HUES48 (cell line): ENCODE results near the gene PPP1R1C.

Experiments
- H3K27ac ChIP-seq: one replicate; pipeline ENCODE4 v1.7.0; 2013; ENCODE audit warnings: low read depth, low read length, inconsistent platforms
- H3K27me3 ChIP-seq: 2 replicates; pipeline ENCODE4 v1.6.1; 2013; ENCODE audit warnings: mild to moderate bottlenecking, low read length; ENCODE audit not compliant: control insufficient read depth, insufficient read depth
- H3K36me3 ChIP-seq: 2 replicates; pipeline ENCODE4 v1.6.1; 2013; ENCODE audit warnings: low read length; ENCODE audit not compliant: control insufficient read depth, insufficient read depth
- H3K4me1 ChIP-seq: 2 replicates; pipeline ENCODE4 v1.6.1; 2013; ENCODE audit warnings: mild to moderate bottlenecking, low read length; ENCODE audit not compliant: control insufficient read depth, insufficient read depth
- H3K4me3 ChIP-seq: 2 replicates; pipeline ENCODE4 v1.5.1; 2013; ENCODE audit warnings: mild to moderate bottlenecking, low read depth, low read length
- H3K9ac ChIP-seq: 2 replicates; pipeline ENCODE4 v1.6.1; 2013; ENCODE audit warnings: mild to moderate bottlenecking, low read depth, low read length, moderate library complexity
- H3K9me3 ChIP-seq: 2 replicates; pipeline ENCODE4 v1.6.1; 2013; ENCODE audit warnings: low read length; ENCODE audit not compliant: control insufficient read depth, insufficient read depth

Gene PPP1R1C

GRCh38 chr2:182165202-182165601 lies 179.5 kb downstream of the PPP1R1C start:
- Histone ChIP-seq H3K9ac (no peak overlapping the region), H3K36me3 (no peaks in the 10 kb centered on the region), H3K4me3 (no peak overlapping the region), H3K4me1 (no peaks in the 10 kb centered on the region), H3K9me3 (no peaks in the 10 kb centered on the region), H3K27ac (no peak overlapping the region), H3K27me3 (no peaks in the 10 kb centered on the region)

DNA sequence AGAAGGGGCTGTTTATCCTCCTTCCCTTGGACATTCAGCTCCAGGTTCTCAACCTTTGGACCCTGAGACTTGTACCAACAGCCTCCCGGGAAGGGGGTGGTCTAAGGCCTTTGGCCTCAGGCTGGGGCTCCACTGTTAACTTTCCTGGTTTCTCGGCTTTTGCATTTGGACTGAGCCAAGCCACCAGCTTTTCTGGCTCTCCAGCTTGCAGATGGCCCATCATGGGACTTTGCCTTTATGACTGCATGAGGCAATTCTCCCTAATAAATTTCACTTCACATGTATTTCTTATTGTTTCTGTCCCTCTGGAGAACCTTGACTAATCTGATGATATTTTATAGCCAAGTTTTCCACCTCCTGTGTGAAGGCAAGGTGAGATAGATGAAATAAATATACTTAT lies 180.8 kb downstream of the PPP1R1C start:
- Histone ChIP-seq H3K9ac (no peak overlapping the region), H3K27me3 (no peaks in the 10 kb centered on the region), H3K27ac (no peak overlapping the region), H3K36me3 (no peaks in the 10 kb centered on the region), H3K4me3 (no peak overlapping the region), H3K4me1 (no peaks in the 10 kb centered on the region), H3K9me3 (no peaks in the 10 kb centered on the region)

DNA sequence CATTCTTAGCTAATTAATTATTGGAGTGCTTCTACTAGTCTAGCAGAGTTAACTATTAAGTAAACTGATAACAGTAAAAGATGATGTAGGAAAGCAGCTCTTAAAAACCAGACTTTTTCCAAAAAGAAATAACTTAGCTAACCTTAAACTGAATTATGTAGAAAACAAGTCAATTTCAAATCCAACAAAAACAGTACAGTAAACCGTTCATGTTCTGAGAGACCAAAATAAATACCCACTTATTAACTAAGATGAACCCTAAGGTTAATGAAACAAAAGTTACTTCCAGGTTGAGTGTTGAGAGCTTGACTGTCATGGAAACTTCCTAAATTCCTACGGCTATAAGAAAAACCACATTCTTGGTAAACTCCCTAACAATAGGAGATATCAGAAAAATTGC lies 181.2 kb downstream of the PPP1R1C start:
- Histone ChIP-seq H3K9me3 (no peaks in the 10 kb centered on the region), H3K4me3 (no peak overlapping the region), H3K4me1 (no peaks in the 10 kb centered on the region), H3K36me3 (no peaks in the 10 kb centered on the region), H3K9ac (no peak overlapping the region), H3K27ac (no peak overlapping the region), H3K27me3 (no peaks in the 10 kb centered on the region)
